GM15510 (cell line): ENCODE measurements around the gene SNUPN.

Source experiments
- POLR2A ChIP-seq: IDR thresholded peaks from 3 replicates; pipeline ENCODE4 v1.6.1; 2011; ENCODE audit warnings: borderline replicate concordance; ENCODE audit not compliant: insufficient read length; ENCODE audit errors: extremely low read depth

Gene SNUPN

GRCh38 chr15:75625542-75626347 lies at the start of gene SNUPN:
SNUPN (minus strand) TSS chr15:75625725; CDS start chr15:75621051, 4,674 bp downstream.
- TF ChIP-seq POLR2A, result peak; percentile 85

DNA sequence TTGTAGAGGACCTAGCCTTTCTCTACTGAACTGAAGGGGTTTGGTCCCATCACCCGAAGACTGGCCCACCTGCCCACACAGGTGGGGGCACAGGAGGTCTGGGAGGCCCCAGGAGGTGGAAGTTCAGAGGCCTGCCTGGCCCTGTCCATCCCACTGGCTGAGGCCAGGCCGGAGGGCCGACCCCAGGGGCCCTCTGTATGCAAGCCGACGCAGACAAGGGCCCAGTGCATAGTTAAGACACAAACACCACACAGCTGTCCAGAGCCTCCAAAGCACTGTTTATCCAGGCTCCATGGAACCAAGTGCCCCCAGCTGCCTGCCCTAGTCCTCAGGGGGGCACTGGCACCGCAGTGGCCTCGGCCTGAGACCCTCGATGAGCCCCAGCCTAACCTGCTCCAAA lies 48.8 kb upstream of the SNUPN start:
- TF ChIP-seq POLR2A, result no peak

GRCh38 chr15:75673426-75674235 lies 48.1 kb upstream of the SNUPN start:
- TF ChIP-seq POLR2A, result no peak

- no peak for TF ChIP-seq POLR2A
Observed at GRCh38 chr15:75672646-75673425, 47.3 kb upstream of the SNUPN start.

- TF ChIP-seq POLR2A, result no peak
Observed at GRCh38 chr15:75671730-75672602, 46.4 kb upstream of the SNUPN start.

- no peak for TF ChIP-seq POLR2A
Observed at GRCh38 chr15:75669879-75670212, 44.3 kb upstream of the SNUPN start.

GRCh38 chr15:75669191-75669878 lies 43.8 kb upstream of the SNUPN start:
- TF ChIP-seq POLR2A, result no peak

- no peak for TF ChIP-seq POLR2A
Observed at GRCh38 chr15:75666823-75667501, 41.4 kb upstream of the SNUPN start.

- TF ChIP-seq POLR2A, result no peak
Observed at GRCh38 chr15:75663931-75664421, 38.5 kb upstream of the SNUPN start.

DNA sequence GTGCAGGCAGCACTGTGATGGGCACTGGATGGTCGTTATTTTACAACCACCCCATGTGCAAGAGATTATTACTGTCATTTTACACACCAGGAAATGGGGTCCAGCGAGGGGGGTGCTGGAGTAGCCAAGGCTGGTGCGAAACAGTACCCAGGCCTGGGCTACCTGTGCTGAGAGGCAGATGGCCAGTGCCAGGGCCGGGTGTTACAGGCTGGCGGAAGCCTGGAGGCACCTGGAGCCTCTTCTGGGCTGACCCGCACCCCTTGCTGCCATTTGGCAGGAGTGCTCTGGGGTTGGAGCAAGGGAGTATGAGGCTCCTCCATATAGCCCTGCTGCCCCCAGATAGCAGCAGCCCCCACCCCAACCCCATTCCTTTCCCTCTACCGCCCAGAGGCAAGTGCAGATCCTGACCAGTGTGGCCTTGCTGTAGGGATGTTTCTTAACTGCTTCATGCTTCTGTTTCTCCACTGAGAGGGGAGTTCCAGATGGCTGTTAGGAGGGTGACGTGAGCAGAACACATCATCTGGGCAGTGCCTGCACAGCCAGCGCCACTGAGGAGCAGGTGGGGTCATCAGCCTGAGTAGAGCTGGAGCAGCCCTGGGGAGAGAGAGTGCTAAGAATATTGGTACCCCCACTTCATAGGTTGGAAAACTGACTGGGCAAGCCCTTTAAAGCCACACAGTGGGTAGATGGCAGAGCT lies 37.4 kb upstream of the SNUPN start:
- no peak for TF ChIP-seq POLR2A

DNA sequence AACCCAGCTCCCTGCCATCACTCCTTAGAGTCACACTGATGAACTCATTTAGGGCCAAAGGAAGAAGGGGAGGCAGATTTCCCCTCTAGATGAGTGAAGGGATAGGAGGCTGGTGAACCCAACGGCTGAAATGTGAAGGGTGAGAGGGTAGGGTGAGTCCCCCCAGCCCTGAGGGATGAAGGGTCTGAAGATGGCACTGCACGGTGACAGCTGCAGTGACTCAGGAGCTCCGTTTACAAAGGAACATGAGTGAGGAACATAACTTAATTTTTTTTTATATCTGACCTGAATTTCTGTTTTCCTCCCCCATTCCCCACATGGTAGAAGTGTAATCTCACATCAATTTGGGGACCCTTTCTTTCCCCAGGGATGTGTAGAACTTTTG lies 36.2 kb upstream of the SNUPN start:
- no peak for TF ChIP-seq POLR2A

DNA sequence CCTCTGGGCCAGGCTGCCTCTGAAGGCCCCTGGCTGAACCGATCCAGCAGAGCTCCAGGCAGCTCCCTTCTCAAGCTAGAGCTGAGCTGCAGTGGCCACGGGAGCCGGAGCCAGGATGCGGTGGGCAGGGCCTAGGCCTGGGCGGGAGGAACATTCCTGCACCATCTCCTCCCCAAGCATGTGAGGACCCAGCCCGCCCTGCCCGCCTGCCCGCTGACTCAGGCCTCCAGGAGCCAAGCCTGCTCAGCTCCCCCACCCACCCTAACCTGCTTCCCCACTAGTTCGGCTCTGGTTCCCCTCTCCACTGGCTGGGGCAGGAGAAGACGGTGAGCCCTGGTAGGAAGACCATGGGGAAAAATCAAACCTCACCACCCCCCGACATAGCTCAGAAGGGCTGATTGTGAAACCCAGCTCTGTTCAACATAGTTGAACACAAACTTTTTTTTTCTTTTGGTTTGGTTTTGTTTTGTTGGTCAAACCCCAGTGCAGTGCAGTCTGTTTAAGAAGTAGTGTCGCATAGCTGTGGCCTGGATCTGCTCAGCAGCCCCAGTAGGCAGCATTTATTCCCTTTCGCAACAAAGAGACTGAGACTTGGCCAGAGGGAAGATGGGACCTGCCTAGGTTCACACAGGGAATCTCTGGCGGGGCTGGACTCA lies 35.7 kb upstream of the SNUPN start:
- TF ChIP-seq POLR2A, result no peak
